ENCODE data around the gene VPS41.

Gene VPS41

DNA sequence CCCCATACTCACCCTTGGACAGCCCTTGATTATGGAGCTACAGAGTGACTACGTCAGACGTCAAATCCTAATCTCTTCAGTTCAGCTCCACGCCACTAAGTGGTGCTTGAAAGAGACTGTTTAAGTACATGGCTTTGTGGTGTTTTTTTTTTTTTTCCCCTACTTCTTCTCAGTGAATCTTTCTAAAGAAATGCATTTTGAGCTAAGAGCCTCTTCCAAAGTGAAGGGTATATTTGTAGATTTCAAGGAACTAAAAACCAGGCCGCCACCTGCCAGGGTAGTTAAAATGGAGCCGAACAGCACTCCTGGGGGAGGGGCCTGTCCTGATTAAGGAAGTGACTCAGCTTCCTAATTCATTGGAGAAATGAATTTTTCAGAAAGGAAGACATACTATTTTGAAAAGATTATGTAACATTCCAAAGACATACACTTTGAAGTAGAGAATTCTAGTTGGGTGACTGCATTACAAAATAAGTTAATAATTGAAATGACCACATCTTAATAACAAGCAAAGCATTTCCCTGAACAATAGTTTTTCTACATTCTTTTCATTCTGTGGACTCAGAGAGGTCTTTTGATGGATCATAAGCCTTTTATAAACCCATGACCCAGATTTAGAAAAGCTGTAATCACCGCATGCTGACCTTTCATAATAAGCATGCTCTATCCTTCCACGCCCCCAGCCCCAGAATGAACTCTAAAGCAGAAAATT is 20.6 kb upstream of the VPS41 start:
- TF ChIP-seq CTCF (conservative IDR thresholded peaks at IDR 0.05): no peak
- no peak for TF ChIP-seq ZFX (IDR thresholded peaks at IDR 0.05)
- no peak overlapping the region for H3K27ac ChIP-seq

DNA sequence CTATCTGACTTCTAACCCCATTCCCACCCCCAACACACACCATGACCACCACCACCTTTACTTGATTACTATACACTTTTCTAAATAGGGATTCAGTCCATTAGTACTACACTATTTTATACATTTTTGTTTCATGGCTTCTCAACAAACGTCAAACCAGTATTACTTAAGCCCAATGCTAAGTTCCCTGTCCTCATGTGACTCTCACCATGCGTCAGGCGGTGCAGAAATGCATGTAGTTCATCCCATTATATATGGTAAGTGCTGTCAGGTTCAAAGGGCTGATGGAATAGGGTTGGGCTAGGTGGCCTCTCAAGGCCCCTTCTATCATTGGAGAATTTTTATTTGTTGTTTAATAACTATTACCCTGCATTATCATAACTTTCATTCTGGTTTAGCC is 19.5 kb upstream of the VPS41 start:
- no peak overlapping the region for H3K27ac ChIP-seq
- TF ChIP-seq CTCF (conservative IDR thresholded peaks at IDR 0.05): no peak
- no peak for TF ChIP-seq ZFX (IDR thresholded peaks at IDR 0.05)

DNA sequence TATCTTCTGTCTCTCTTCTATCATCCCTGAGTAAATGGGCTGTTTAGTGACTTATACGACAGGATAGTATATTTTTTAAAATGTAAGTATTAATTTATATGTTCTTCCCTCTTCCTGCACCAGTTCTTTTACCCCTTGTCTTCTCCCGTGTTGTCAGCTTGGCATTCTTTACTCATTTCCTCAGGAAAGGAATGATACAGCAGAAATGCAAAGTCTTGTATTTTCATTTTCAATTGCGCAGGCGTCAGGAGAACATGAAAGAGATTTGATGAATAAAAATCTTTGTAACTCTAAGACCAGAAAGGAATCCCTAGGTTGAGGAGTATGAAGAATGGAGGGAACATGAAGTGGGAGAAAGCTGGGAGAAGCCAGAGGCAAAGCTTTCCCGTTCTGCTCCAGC is 18.8 kb upstream of the VPS41 start:
- no peak overlapping the region for H3K27ac ChIP-seq
- TF ChIP-seq CTCF (conservative IDR thresholded peaks at IDR 0.05) (no peak), ZFX (IDR thresholded peaks at IDR 0.05) (no peak)

DNA sequence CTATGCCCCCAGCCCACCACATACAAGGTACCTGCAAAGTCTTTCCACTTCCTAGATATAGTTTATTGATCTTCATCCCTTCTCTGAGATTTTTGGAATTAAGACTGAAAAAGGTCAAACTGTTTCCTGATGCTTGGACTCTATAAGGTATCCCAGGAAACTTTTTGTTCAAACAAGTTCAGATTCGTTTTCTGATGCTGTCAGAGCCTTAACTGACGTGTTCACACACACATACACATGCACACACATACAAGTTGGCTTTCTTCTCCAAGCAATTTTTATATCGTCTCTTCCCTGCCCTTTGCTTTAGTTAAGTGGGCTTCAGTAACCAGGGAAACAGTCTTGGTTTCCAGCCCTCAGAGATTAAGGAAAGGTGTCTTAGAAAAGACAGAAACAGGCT is 11.7 kb upstream of the VPS41 start:
- TF ChIP-seq ZFX (IDR thresholded peaks at IDR 0.05) (no peak), CTCF (conservative IDR thresholded peaks at IDR 0.05) (no peak)
- no peak overlapping the region for H3K27ac ChIP-seq

GRCh38 chr7:38916396-38916795 is 7.4 kb upstream of the VPS41 start:
- no peak overlapping the region for H3K27ac ChIP-seq
- TF ChIP-seq CTCF (conservative IDR thresholded peaks at IDR 0.05) (no peak), ZFX (IDR thresholded peaks at IDR 0.05) (no peak)

- TF ChIP-seq ZFX (IDR thresholded peaks at IDR 0.05) (no peak), CTCF (conservative IDR thresholded peaks at IDR 0.05) (no peak; the same call in 1 of the 2 replicates)
- H3K27ac ChIP-seq: no peak overlapping the region
Measured at GRCh38 chr7:38909870-38910269, 879 bp upstream of the VPS41 start.

- TF ChIP-seq CTCF (conservative IDR thresholded peaks at IDR 0.05) (no peak), ZFX (IDR thresholded peaks at IDR 0.05) (no peak)
Measured at GRCh38 chr7:38907766-38908165, 1.2 kb downstream of the VPS41 start.

More at GRCh38 chr7:38907766-38908165, 1.2 kb downstream of the VPS41 start:
- H3K27ac ChIP-seq: no peak overlapping the region
